ENCODE data around the gene B3GAT2.
A peak's percentile ranks its signal among the peaks of the same experiment; 100 is the strongest.

B3GAT2 gene

DNA sequence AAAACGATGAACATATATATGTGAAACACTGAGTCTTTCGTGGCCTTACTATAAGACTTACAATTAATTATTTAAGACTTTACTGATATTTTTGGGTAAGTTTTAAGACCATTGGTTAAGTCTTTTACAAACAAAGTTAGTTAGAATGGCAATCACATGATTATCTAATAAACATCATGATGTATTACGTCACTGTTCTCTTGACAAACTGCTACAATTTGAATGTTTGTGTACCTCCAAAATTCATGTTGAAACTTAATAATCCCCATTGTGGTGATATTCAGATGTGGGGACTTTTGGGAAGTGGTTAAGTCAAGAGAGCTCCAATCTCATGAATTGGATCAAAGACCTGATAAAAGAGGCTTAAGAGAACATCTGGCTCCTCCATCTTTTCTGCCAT, 25.9 kb upstream of the B3GAT2 start:
- DNase-seq (ENCODE audit: extremely low read depth, low read depth) = no peak
- TF ChIP-seq, protein P1, sequence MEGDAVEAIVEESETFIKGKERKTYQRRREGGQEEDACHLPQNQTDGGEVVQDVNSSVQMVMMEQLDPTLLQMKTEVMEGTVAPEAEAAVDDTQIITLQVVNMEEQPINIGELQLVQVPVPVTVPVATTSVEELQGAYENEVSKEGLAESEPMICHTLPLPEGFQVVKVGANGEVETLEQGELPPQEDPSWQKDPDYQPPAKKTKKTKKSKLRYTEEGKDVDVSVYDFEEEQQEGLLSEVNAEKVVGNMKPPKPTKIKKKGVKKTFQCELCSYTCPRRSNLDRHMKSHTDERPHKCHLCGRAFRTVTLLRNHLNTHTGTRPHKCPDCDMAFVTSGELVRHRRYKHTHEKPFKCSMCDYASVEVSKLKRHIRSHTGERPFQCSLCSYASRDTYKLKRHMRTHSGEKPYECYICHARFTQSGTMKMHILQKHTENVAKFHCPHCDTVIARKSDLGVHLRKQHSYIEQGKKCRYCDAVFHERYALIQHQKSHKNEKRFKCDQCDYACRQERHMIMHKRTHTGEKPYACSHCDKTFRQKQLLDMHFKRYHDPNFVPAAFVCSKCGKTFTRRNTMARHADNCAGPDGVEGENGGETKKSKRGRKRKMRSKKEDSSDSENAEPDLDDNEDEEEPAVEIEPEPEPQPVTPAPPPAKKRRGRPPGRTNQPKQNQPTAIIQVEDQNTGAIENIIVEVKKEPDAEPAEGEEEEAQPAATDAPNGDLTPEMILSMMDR (IDR thresholded peaks at IDR 0.05; ENCODE audit: low read depth, low read length) = no peak

DNA sequence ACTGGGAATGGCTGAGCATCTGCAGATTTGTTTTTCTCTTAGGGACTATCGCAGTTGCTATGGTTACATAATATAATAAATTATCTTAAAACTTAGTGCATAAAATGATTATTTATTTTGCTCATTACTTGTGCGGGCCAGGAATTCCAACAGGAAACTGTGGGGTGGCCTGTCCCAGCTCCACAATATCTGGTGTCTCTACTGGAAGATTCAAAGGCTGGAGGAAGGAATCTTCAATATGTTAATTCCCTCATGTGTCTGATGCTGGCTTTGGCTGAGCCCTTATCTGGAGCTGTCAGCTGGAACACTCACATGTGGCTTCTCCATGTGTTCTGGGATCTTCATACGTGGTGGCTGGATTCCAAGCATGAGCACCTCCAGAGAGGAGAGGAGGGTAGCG, 23.9 kb upstream of the B3GAT2 start:
- no peak for DNase-seq (ENCODE audit: extremely low read depth, low read depth)
- TF ChIP-seq, protein P1 (IDR thresholded peaks at IDR 0.05; ENCODE audit: low read depth, low read length) = no peak

DNA sequence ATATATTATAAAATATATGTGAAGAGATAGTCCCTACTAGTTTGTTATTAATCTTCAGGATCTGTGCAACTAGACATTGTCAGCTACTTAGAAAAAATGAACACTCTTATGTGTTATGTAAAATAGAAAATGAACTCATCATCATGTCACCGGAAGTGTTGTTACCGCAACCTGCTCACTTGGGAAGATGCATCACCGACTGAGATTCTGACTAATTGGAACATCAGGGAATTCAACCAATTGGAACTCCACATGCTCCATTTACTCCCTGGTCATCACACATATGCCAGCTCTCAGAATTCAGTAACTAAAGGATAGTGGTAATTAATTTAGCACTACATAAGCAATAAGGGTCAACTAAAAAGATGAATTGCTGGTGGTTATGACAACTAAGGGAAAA, 16.7 kb upstream of the B3GAT2 start:
- no peak for DNase-seq (ENCODE audit: extremely low read depth, low read depth)
- TF ChIP-seq, protein P1 (IDR thresholded peaks at IDR 0.05; ENCODE audit: low read depth, low read length) = no peak

DNA sequence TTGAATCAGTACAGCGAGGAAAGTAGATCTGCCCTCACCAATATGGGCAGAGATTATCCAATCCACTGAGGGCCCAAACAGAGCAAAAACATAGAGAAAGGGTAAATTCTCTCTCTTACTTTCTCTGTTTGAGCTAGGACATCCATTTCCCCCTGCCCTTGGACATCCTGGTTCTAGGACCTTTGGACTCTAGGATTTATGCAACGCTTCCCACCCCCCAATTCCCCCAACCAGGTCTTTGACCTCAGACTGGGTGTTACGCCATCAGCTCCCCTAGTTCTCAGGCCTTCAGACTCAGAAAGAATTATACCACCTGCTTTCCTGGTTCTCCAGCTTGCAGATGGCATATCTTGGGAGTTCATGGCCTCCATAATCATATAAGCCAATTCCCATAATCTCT, 10.2 kb upstream of the B3GAT2 start:
- no peak for DNase-seq (ENCODE audit: extremely low read depth, low read depth)
- TF ChIP-seq, protein P1 (IDR thresholded peaks at IDR 0.05; ENCODE audit: low read depth, low read length) = no peak

DNA sequence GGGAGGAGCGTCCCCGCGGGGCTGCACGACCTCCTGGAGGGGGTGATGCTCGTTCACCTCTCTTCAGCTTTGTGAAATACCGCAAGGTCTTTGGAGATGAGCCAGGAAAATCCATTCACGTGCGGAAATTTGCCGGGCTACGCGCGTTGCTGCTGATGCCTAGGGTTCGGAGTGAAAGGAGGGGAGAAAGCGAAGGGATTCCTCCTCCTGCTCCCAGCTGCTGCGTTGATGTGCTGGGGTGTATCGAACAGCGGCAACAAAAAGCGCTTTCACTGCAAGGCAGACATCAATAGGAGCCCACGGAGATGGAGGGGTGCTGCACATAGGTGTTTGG, 391 bp upstream of the B3GAT2 start:
- no peak for DNase-seq (ENCODE audit: extremely low read depth, low read depth)
- TF ChIP-seq, protein P1 (IDR thresholded peaks at IDR 0.05; ENCODE audit: low read depth, low read length) = no peak

DNA sequence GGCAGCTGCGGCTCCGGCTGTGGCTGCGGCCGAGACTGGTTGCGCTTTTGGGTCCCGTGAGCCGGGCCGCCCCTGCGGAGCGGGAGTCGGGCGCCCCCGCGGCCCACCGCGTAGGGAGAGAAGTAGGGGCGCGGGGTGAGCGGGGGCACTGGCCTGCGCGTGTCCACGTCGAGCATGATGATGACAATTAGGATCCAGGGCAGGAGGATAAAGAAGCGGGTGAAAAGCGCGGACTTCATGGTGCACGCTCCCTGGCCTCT, 739 bp downstream of the B3GAT2 start:
- no peak for DNase-seq (ENCODE audit: extremely low read depth, low read depth)
- TF ChIP-seq, protein P1 (IDR thresholded peaks at IDR 0.05; ENCODE audit: low read depth, low read length) = no peak

DNA sequence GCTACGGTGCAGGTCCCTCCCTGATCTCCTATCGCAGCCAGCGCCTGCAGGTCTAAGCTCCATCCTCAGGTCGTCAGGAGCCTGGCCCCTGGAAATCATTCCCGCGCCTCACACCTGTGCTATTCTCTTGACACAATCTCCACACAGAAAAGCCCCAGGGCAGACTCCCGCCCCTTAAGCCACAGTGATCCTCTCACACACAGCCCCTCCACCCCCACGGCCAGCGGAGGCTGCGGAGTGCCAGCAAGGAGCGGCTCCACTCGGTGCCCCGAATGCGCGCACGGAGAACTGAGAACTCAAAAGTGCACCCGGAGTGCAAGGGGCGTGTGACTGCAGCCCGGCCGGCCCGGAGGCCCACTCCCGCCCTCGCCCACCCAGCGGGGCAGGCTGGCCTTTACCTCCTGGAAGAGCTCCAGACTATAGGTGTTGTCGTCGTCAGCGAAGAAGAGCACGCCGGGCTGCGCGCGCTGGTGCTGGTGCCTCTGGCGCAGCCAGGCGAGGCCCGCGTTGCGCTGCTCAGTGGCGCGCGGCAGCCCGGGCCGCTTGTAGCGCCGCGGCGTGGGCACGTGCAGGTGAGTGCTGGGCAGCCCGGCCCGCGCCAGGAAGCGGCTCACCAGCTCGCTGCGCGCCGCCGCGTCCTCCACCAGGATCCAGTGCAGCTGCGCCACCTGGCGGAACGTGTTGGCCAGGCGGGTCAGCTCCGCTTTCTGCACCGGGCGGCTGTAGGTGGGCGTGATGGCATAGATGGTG, 1.2 kb downstream of the B3GAT2 start:
- peak; percentile 23 for DNase-seq (ENCODE audit: extremely low read depth, low read depth)
- TF ChIP-seq, protein P1 (IDR thresholded peaks at IDR 0.05; ENCODE audit: low read depth, low read length) = peak; percentile 74

Measured in AG09319 (cell line).